OCI-LY3 (cell line): ENCODE results near the gene C1orf21.

Experiments
- H2AFZ ChIP-seq: fragments of 200-600, 300-600 bp; shearing (Covaris generic); 2 replicates; pipeline ENCODE4 v1.6.0; 2014; ENCODE audit warnings: antibody characterized with exemption, low read depth, low read length
- H3K27ac ChIP-seq: fragments of 200-600, 300-600 bp; sonication (generic); 2 replicates; pipeline ENCODE4 v1.5.1; 2014; ENCODE audit warnings: mild to moderate bottlenecking, low read length, moderate library complexity, mixed read lengths
- H3K27me3 ChIP-seq: fragments of 200-600, 300-600 bp; sonication (generic); 2 replicates; pipeline ENCODE4 v1.6.1; 2014; ENCODE audit warnings: low read depth, low read length, mixed read lengths
- H3K36me3 ChIP-seq: fragments of 200-600, 300-600 bp; sonication (generic); replicated peaks from 2 replicates; pipeline ENCODE3; 2014; ENCODE audit warnings: low read depth, low read length, mixed read lengths
- H3K4me1 ChIP-seq: fragments of 300-600, 200-600 bp; sonication (generic); 2 replicates; pipeline ENCODE4 v1.6.1; 2014; ENCODE audit warnings: low read length, mixed read lengths
- H3K4me2 ChIP-seq: fragments of 200-600, 300-600 bp; sonication (generic); 2 replicates; pipeline ENCODE4 v1.6.1; 2014; ENCODE audit warnings: low read length, mixed read lengths
- H3K4me3 ChIP-seq: fragments of 300-600, 200-600 bp; sonication (generic); 2 replicates; pipeline ENCODE4 v1.5.1; 2014; ENCODE audit warnings: antibody characterized with exemption, mild to moderate bottlenecking, low read length, moderate library complexity
- H3K79me2 ChIP-seq: fragments of 300-600, 200-600 bp; shearing (Covaris generic); 2 replicates; pipeline ENCODE4 v1.6.1; 2014; ENCODE audit warnings: mild to moderate bottlenecking, low read length, mixed read lengths
- H3K9ac ChIP-seq: fragments of 300-600, 200-600 bp; shearing (Covaris generic); 2 replicates; pipeline ENCODE4 v1.6.0; 2014; ENCODE audit warnings: mild to moderate bottlenecking, low read length, moderate library complexity
- H3K9me3 ChIP-seq: fragments of 200-600, 300-600 bp; shearing (Covaris generic); 2 replicates; pipeline ENCODE4 v1.6.1; 2014; ENCODE audit warnings: low read length, mixed read lengths; ENCODE audit not compliant: insufficient read depth
- H4K20me1 ChIP-seq: fragments of 200-600, 300-600 bp; sonication (generic); 2 replicates; pipeline ENCODE4 v1.6.1; 2016; ENCODE audit warnings: low read length, mixed read lengths; ENCODE audit not compliant: insufficient read depth
- CTCF ChIP-seq: fragments of 200-600, 300-600 bp; sonication (generic); IDR thresholded peaks from 2 replicates; pipeline ENCODE4 v1.5.1; 2014; ENCODE audit warnings: antibody characterized with exemption, low read length, low read depth
- EZH2phosphoT487 ChIP-seq: fragments of 200-600 bp; shearing (Covaris generic); IDR thresholded peaks from 2 replicates; pipeline ENCODE4 v1.6.1; 2018; ENCODE audit warnings: antibody characterized with exemption, mixed run types, low read depth

Gene C1orf21

GRCh38 chr1:184507165-184507564, 120.3 kb downstream of the C1orf21 start:
- Histone ChIP-seq H4K20me1 (no peaks in the 10 kb centered on the region), H3K27ac (no peak overlapping the region), H3K4me1 (no peaks in the 10 kb centered on the region), H3K4me2 (no peak overlapping the region), H3K27me3 (no peaks in the 10 kb centered on the region), H3K9me3 (no peaks in the 10 kb centered on the region), H3K4me3 (no peak overlapping the region), H2AFZ (no peak overlapping the region), H3K9ac (no peak overlapping the region), H3K79me2 (no peaks in the 10 kb centered on the region), H3K36me3 (no peaks in the 10 kb centered on the region)
- TF ChIP-seq EZH2phosphoT487 (no peak), CTCF (no peak)

- Histone ChIP-seq H3K36me3 (no peaks in the 10 kb centered on the region), H3K9ac (no peak overlapping the region), H3K9me3 (no peaks in the 10 kb centered on the region), H3K27me3 (no peaks in the 10 kb centered on the region), H4K20me1 (no peaks in the 10 kb centered on the region), H3K4me2 (no peak overlapping the region), H2AFZ (no peak overlapping the region), H3K79me2 (no peaks in the 10 kb centered on the region), H3K4me3 (no peak overlapping the region), H3K27ac (no peak overlapping the region), H3K4me1 (no peaks in the 10 kb centered on the region)
- TF ChIP-seq EZH2phosphoT487: no peak
Observed at GRCh38 chr1:184507604-184508280, 120.9 kb downstream of the C1orf21 start.

- Histone ChIP-seq H2AFZ (no peak overlapping the region), H3K9me3 (no peaks in the 10 kb centered on the region), H3K4me3 (no peak overlapping the region), H4K20me1 (no peaks in the 10 kb centered on the region), H3K27ac (no peak overlapping the region), H3K4me2 (no peak overlapping the region), H3K9ac (no peak overlapping the region), H3K27me3 (no peaks in the 10 kb centered on the region), H3K4me1 (no peaks in the 10 kb centered on the region), H3K79me2 (no peaks in the 10 kb centered on the region), H3K36me3 (no peaks in the 10 kb centered on the region)
- no peak for TF ChIP-seq EZH2phosphoT487
- TF ChIP-seq CTCF: no peak
Observed at GRCh38 chr1:184509105-184509504, 122.3 kb downstream of the C1orf21 start.

GRCh38 chr1:184510110-184510509, 123.3 kb downstream of the C1orf21 start:
- H4K20me1 ChIP-seq: no peaks in the 10 kb centered on the region
- no peaks in the 10 kb centered on the region for H3K79me2 ChIP-seq
- no peak overlapping the region for H3K9ac ChIP-seq
- no peaks in the 10 kb centered on the region for H3K4me1 ChIP-seq
- H3K9me3 ChIP-seq: no peaks in the 10 kb centered on the region
- TF ChIP-seq CTCF (no peak), EZH2phosphoT487 (no peak)
- H2AFZ ChIP-seq: no peak overlapping the region
- H3K27ac ChIP-seq: no peak overlapping the region
- no peak overlapping the region for H3K4me3 ChIP-seq
- H3K36me3 ChIP-seq: no peaks in the 10 kb centered on the region
- no peak overlapping the region for H3K4me2 ChIP-seq
- no peaks in the 10 kb centered on the region for H3K27me3 ChIP-seq
